Activated naive CD4-positive, alpha-beta T cell treated with anti-CD3 and anti-CD28 coated beads, Interleukin-2, amount 10 ng/mL, durations not matched to agents 7 days and 5 days (primary cell): ENCODE results near the gene DNA2.

Source experiments
- CTCF ChIA-PET: fragments of 350-600 bp; sonication (Branson Sonifier 250); formaldehyde crosslinking; loops from one replicate; lab custom pipeline; 2021; ENCODE audit warnings: antibody characterized with exemption; lab: Charles Lee
- DNase-seq: peaks from one replicate; pipeline ENCODE4 v3.0.0-alpha.2; 2020
- H3K27ac Mint-ChIP-seq: one replicate; pipeline ENCODE4 v1.8.0; 2021; ENCODE audit warnings: mild to moderate bottlenecking, moderate library complexity, mixed read lengths
- H3K27me3 Mint-ChIP-seq: one replicate; pipeline ENCODE4 v1.8.0; 2021; ENCODE audit warnings: mild to moderate bottlenecking, mixed read lengths
- H3K36me3 Mint-ChIP-seq: one replicate; pipeline ENCODE4 v1.8.0; 2021; ENCODE audit warnings: mixed read lengths
- H3K4me1 Mint-ChIP-seq: one replicate; pipeline ENCODE4 v1.8.0; 2021; ENCODE audit warnings: mixed read lengths
- H3K4me3 Mint-ChIP-seq: one replicate; pipeline ENCODE4 v1.8.0; 2021; ENCODE audit warnings: mild to moderate bottlenecking, moderate library complexity, mixed read lengths
- H3K9me3 Mint-ChIP-seq: one replicate; pipeline ENCODE4 v1.8.0; 2021; ENCODE audit warnings: mixed read lengths

Gene DNA2

GRCh38 chr10:68364101-68364886, 107.5 kb downstream of the DNA2 start:
- no peak overlapping the region for H3K27ac Mint-ChIP-seq
- CTCF ChIA-PET = interaction anchor here (0.5 to 3.9 kb wide), 5 partner anchors 9 to 833 kb away, joined by 3 to 16 read pairs (median 3); no protein-coding TSS in a partner anchor
- no peaks in the 10 kb centered on the region for H3K27me3 Mint-ChIP-seq
- no peaks in the 10 kb centered on the region for H3K4me1 Mint-ChIP-seq
- H3K9me3 Mint-ChIP-seq = no peaks in the 10 kb centered on the region
- H3K36me3 Mint-ChIP-seq = peaks cover 15% of the 10 kb centered on the region
- H3K4me3 Mint-ChIP-seq = no peak overlapping the region
- DNase-seq = no peak
